Loucy (cell line): Measurements from ENCODE around the gene SMIM3.

Source experiments
- H2AFZ ChIP-seq: fragments of 200-600 bp; sonication (generic); 2 replicates; pipeline ENCODE4 v1.6.0; 2016; ENCODE audit warnings: antibody characterized with exemption, mild to moderate bottlenecking, low read length, moderate library complexity
- H3F3A ChIP-seq: fragments of 200-600 bp; 2 replicates; pipeline ENCODE4 v1.6.0; 2016; ENCODE audit warnings: antibody characterized with exemption, low read depth, mild to moderate bottlenecking
- H3K27me3 ChIP-seq: fragments of 200-600 bp; sonication (generic); 2 replicates; pipeline ENCODE4 v1.6.1; 2014; ENCODE audit warnings: low read length, mild to moderate bottlenecking; ENCODE audit not compliant: insufficient read depth, poor library complexity, severe bottlenecking
- H3K36me3 ChIP-seq: fragments of 200-600 bp; sonication (generic); 2 replicates; pipeline ENCODE4 v1.6.1; 2016; ENCODE audit warnings: low read length; ENCODE audit not compliant: insufficient read depth
- H3K4me1 ChIP-seq: fragments of 200-600 bp; sonication (generic); 2 replicates; pipeline ENCODE4 v1.5.1; 2014; ENCODE audit warnings: low read length, mild to moderate bottlenecking; ENCODE audit not compliant: insufficient read depth, poor library complexity, severe bottlenecking
- H3K4me2 ChIP-seq: fragments of 200-600 bp; sonication (generic); 2 replicates; pipeline ENCODE4 v1.6.0; 2014; ENCODE audit warnings: antibody characterized with exemption, low read length, low read depth, mild to moderate bottlenecking; ENCODE audit not compliant: poor library complexity, severe bottlenecking
- H3K4me3 ChIP-seq: fragments of 200-600 bp; sonication (generic); 2 replicates; pipeline ENCODE4 v1.5.1; 2014; ENCODE audit warnings: low read length, mild to moderate bottlenecking, mixed read lengths; ENCODE audit not compliant: poor library complexity, severe bottlenecking
- H3K79me2 ChIP-seq: fragments of 200-600 bp; sonication (generic); 2 replicates; pipeline ENCODE4 v1.6.1; 2014; ENCODE audit warnings: low read length; ENCODE audit not compliant: insufficient read depth
- H3K9ac ChIP-seq: fragments of 200-600 bp; sonication (generic); 2 replicates; pipeline ENCODE4 v1.6.0; 2014; ENCODE audit warnings: mild to moderate bottlenecking, low read depth, low read length, moderate library complexity; ENCODE audit not compliant: poor library complexity, severe bottlenecking
- H3K9me2 ChIP-seq: fragments of 200-600 bp; sonication (generic); replicated peaks from 2 replicates; pipeline ENCODE4 v1.6.1; 2016; ENCODE audit warnings: low read depth, low read length, mixed read lengths
- H3K9me3 ChIP-seq: fragments of 200-600 bp; sonication (generic); 2 replicates; pipeline ENCODE4 v1.6.1; 2014; ENCODE audit warnings: mild to moderate bottlenecking, antibody characterized with exemption, low read length, low read depth; ENCODE audit not compliant: insufficient read depth
- H4K20me1 ChIP-seq: fragments of 200-600 bp; sonication (generic); 2 replicates; pipeline ENCODE4 v1.6.0; 2014; ENCODE audit warnings: antibody characterized with exemption, low read length, mild to moderate bottlenecking; ENCODE audit not compliant: insufficient read depth, poor library complexity, severe bottlenecking
- EZH2phosphoT487 ChIP-seq: fragments of 200-600 bp; IDR thresholded peaks from 2 replicates; pipeline ENCODE4 v1.6.1; 2018; ENCODE audit warnings: antibody characterized with exemption, mild to moderate bottlenecking, moderate library complexity, borderline replicate concordance
- TF ChIP-seq, protein P1 (sequence below): fragments of 200-600 bp; sonication (generic); conservative IDR thresholded peaks from 2 replicates; pipeline ENCODE4 v1.5.1; 2014; ENCODE audit warnings: mild to moderate bottlenecking, antibody characterized with exemption, low read length

The SMIM3 gene, protein sequence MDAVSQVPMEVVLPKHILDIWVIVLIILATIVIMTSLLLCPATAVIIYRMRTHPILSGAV

DNA sequence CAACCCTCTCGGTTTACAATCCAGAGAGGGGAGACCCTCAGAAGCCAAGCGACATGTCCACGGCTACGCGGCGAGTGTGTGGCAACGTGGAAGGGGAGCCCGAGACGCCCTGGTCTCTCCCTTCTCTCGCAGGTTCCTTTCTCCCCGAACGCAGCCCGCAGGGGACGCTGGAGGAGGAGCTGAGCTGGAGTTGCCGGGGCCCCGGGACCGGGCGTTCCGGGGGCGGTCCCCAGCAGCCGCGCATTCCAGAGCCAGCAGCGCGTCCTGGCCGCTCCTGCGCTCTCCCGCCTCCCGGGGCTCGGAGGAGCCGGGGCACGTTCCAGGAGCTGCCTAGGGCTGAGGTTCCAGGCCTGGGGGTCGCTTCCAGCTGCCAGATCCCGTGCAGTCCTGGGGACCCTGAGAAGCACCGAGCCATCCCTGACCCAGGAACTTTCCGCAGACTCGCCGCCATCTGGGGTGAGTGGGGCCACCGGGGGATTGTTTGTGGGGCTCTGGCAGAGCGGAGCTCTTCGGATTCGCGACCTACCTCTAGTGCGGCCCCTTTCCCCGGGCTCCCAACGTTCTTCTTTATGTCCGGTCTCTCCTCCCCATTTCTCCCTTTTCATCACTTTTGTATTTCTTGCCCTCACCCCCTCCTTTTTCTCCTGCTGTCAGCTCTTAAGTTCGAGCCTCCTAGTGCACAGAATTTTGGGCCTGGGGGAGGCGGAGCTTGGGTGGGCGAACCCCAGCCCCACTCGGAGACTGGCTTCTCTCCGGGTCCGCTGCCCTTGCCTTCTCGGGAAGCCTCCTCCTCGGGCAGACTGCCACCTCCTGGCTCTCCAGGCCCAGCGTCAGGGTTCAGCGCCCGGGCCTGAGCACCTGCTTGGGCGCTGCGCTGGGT, at the start of gene SMIM3:
TSS of gene SMIM3 (plus strand) at position 241 of the 880 bp plus-strand sequence. CDS start 16,684 bp downstream, outside the sequence.
- Histone ChIP-seq H3K9me3 (no peaks in the 10 kb centered on the region), H3K9ac (peak within 1 kb of the TSS; percentile 97), H3K36me3 (peaks cover 7% of the 10 kb centered on the region; the same call in 1 of the 2 replicates), H3F3A (peaks cover 12% of the 10 kb centered on the region), H3K9me2 (no peaks in the 10 kb centered on the region), H3K27me3 (peaks cover 7% of the 10 kb centered on the region), H3K4me3 (peak within 1 kb of the TSS; percentile 94), H2AFZ (0 out of 2 replicates have a peak within 1 kb of the TSS, but pooled peaks have one; percentile 1), H3K4me1 (peaks cover 65% of the 10 kb centered on the region), H4K20me1 (no peaks in the 10 kb centered on the region), H3K79me2 (peaks cover 87% of the 10 kb centered on the region), H3K4me2 (peak within 1 kb of the TSS; percentile 95)
- TF ChIP-seq, protein P1, sequence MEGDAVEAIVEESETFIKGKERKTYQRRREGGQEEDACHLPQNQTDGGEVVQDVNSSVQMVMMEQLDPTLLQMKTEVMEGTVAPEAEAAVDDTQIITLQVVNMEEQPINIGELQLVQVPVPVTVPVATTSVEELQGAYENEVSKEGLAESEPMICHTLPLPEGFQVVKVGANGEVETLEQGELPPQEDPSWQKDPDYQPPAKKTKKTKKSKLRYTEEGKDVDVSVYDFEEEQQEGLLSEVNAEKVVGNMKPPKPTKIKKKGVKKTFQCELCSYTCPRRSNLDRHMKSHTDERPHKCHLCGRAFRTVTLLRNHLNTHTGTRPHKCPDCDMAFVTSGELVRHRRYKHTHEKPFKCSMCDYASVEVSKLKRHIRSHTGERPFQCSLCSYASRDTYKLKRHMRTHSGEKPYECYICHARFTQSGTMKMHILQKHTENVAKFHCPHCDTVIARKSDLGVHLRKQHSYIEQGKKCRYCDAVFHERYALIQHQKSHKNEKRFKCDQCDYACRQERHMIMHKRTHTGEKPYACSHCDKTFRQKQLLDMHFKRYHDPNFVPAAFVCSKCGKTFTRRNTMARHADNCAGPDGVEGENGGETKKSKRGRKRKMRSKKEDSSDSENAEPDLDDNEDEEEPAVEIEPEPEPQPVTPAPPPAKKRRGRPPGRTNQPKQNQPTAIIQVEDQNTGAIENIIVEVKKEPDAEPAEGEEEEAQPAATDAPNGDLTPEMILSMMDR, result peak; percentile 66
- no peak for TF ChIP-seq EZH2phosphoT487

DNA sequence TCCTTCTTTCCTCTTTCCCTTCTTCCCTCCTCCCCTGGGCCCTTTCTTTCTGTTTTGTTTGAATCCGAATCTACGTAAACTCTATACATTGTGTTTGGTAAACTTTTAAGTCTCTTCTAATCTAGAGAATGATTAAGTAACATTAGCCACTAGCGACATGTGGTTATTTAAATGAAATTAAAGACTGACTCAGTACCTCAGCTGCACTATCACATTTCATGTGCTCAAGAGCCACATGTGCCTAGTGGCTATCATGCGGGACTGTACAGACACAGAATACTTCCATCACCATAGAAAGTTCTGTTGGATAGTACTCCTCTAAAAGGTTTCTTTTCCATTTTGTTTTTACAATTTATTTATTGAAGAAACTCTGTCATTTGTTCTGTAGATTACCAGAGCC, 48.7 kb upstream of the SMIM3 start:
- Histone ChIP-seq H3K36me3 (peaks cover 81% of the 10 kb centered on the region), H2AFZ (no peak overlapping the region), H3F3A (no peaks in the 10 kb centered on the region), H3K9ac (no peak overlapping the region), H3K27me3 (no peaks in the 10 kb centered on the region), H3K9me3 (peaks cover 6% of the 10 kb centered on the region; the same call in 1 of the 2 replicates), H3K4me1 (no peaks in the 10 kb centered on the region), H4K20me1 (no peaks in the 10 kb centered on the region), H3K79me2 (peaks cover 11% of the 10 kb centered on the region), H3K9me2 (no peaks in the 10 kb centered on the region), H3K4me3 (no peak overlapping the region), H3K4me2 (no peak overlapping the region)
- no peak for TF ChIP-seq EZH2phosphoT487
- TF ChIP-seq, protein P1, result no peak

DNA sequence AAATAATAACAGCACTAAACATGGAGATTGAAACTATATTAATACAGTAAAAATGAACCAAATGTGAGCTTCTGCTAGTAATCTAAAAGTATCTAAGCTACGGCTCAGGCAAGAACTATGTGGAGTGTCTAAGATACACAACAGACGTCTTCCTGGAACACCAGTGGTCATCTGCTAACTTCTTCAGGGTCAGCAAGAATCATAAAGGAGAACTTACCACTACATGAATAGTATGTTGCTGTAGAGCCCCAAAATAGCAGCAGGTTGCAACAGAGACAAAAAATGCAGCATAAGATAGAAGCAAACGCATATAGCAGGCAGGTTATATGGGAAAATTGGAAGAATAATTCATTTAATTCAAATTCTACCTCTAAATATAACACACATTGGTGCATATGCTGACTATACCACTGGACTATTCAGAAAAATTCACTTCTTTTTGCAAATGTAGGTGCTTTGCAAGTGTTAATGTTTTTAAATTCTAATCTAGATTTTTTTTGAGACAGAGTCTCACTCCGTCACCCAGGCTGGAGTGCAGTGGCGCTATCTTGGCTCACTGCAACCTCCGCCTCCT, 46.8 kb upstream of the SMIM3 start:
- TF ChIP-seq, protein P1, result no peak
- H3K9me3 ChIP-seq, result peaks cover 19% of the 10 kb centered on the region; the same call in 1 of the 2 replicates

More for the DNA sequence above, 46.8 kb upstream of the SMIM3 start:
- Histone ChIP-seq H3K27me3 (no peaks in the 10 kb centered on the region), H3F3A (no peaks in the 10 kb centered on the region), H3K9me2 (no peaks in the 10 kb centered on the region), H3K9ac (no peak overlapping the region), H3K4me1 (no peaks in the 10 kb centered on the region), H3K4me3 (no peak overlapping the region), H4K20me1 (no peaks in the 10 kb centered on the region), H2AFZ (no peak overlapping the region), H3K79me2 (peaks cover 30% of the 10 kb centered on the region), H3K36me3 (peaks cover 87% of the 10 kb centered on the region), H3K4me2 (no peak overlapping the region)
